ENCODE results near the gene TTC23L. TPM values are rescaled to one million over a fixed set of nuclear protein-coding genes. Genes with fewer than 3 reads are reported as not detected.

TTC23L gene
- total and polyA plus RNA-seq, 2 experiments from 2014 or later, result 0.98 to 1.2 TPM

DNA sequence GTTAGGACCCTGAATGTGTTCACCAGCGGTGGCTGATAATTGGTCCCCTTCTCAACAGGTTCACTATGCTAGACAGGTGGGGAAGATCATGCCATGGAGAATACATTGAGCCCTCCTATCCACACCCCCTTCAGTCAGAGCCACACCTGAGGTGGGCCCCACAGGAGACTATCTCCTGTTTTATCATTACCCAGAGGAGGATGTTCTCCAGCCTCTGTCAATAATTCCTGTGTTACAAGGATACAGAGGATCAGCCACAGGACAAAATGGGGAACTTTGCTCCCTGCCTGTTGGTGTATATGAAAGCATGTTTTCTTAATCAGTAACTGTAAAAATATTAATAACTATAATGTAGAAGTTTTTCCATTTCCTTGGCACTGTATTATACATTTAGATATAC, 50.4 kb downstream of the TTC23L start:
- no peaks in the 10 kb centered on the region for H3K27me3 ChIP-seq
- DNase-seq (ENCODE audit: low read depth in 1 of 2, low spot score in 1 of 2), result no peak
- H3K27ac ChIP-seq, result no peak overlapping the region
- H3K9me3 ChIP-seq (ENCODE audit: low read depth), result no peaks in the 10 kb centered on the region
- no peaks in the 10 kb centered on the region for H3K36me3 ChIP-seq
- TF ChIP-seq, protein P1, sequence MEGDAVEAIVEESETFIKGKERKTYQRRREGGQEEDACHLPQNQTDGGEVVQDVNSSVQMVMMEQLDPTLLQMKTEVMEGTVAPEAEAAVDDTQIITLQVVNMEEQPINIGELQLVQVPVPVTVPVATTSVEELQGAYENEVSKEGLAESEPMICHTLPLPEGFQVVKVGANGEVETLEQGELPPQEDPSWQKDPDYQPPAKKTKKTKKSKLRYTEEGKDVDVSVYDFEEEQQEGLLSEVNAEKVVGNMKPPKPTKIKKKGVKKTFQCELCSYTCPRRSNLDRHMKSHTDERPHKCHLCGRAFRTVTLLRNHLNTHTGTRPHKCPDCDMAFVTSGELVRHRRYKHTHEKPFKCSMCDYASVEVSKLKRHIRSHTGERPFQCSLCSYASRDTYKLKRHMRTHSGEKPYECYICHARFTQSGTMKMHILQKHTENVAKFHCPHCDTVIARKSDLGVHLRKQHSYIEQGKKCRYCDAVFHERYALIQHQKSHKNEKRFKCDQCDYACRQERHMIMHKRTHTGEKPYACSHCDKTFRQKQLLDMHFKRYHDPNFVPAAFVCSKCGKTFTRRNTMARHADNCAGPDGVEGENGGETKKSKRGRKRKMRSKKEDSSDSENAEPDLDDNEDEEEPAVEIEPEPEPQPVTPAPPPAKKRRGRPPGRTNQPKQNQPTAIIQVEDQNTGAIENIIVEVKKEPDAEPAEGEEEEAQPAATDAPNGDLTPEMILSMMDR (IDR thresholded peaks at IDR 0.05; ENCODE audit: low read depth, low read length), result no peak
- H3K4me3 ChIP-seq, result no peak overlapping the region
- H3K4me1 ChIP-seq (ENCODE audit: low read depth), result no peaks in the 10 kb centered on the region

GRCh38 chr5:34891981-34892380, 53.0 kb downstream of the TTC23L start:
- peak in 1 of 2 donors; percentile 88 for DNase-seq (ENCODE audit: low read depth in 1 of 2, low spot score in 1 of 2)
- Histone ChIP-seq H3K36me3 (no peaks in the 10 kb centered on the region), H3K4me1 (ENCODE audit: low read depth) (no peaks in the 10 kb centered on the region), H3K4me3 (no peak overlapping the region), H3K27ac (no peak overlapping the region), H3K27me3 (no peaks in the 10 kb centered on the region), H3K9me3 (ENCODE audit: low read depth) (no peaks in the 10 kb centered on the region)
- TF ChIP-seq, protein P1 (IDR thresholded peaks at IDR 0.05; ENCODE audit: low read depth, low read length), result no peak

GRCh38 chr5:34892414-34892813, 53.5 kb downstream of the TTC23L start:
- Histone ChIP-seq H3K27me3 (no peaks in the 10 kb centered on the region), H3K36me3 (no peaks in the 10 kb centered on the region), H3K4me3 (no peak overlapping the region), H3K27ac (no peak overlapping the region), H3K4me1 (ENCODE audit: low read depth) (no peaks in the 10 kb centered on the region), H3K9me3 (ENCODE audit: low read depth) (no peaks in the 10 kb centered on the region)
- no peak for DNase-seq (ENCODE audit: low read depth in 1 of 2, low spot score in 1 of 2)
- TF ChIP-seq, protein P1 (IDR thresholded peaks at IDR 0.05; ENCODE audit: low read depth, low read length), result no peak

GRCh38 chr5:34894716-34895115, 55.8 kb downstream of the TTC23L start:
- Histone ChIP-seq H3K27ac (no peak overlapping the region), H3K4me3 (no peak overlapping the region), H3K36me3 (no peaks in the 10 kb centered on the region), H3K9me3 (ENCODE audit: low read depth) (no peaks in the 10 kb centered on the region), H3K4me1 (ENCODE audit: low read depth) (peaks cover 4% of the 10 kb centered on the region), H3K27me3 (no peaks in the 10 kb centered on the region)
- DNase-seq (ENCODE audit: low read depth in 1 of 2, low spot score in 1 of 2), result no peak
- TF ChIP-seq, protein P1 (IDR thresholded peaks at IDR 0.05; ENCODE audit: low read depth, low read length), result no peak

- TF ChIP-seq, protein P1 (IDR thresholded peaks at IDR 0.05; ENCODE audit: low read depth, low read length), result no peak
- no peaks in the 10 kb centered on the region for H3K27me3 ChIP-seq
- no peaks in the 10 kb centered on the region for H3K36me3 ChIP-seq
- no peak overlapping the region for H3K27ac ChIP-seq
- H3K4me3 ChIP-seq, result no peak overlapping the region
- peak in 1 of 2 donors; percentile 57 for DNase-seq (ENCODE audit: low read depth in 1 of 2, low spot score in 1 of 2)
- H3K9me3 ChIP-seq (ENCODE audit: low read depth), result no peaks in the 10 kb centered on the region
- peaks cover 4% of the 10 kb centered on the region for H3K4me1 ChIP-seq (ENCODE audit: low read depth)
Observed at GRCh38 chr5:34895641-34896419, 56.9 kb downstream of the TTC23L start.
